Endodermal cell (in vitro differentiated cells): Measurements from ENCODE around the gene ADAR. TPM values are rescaled to one million over a fixed set of nuclear protein-coding genes. Genes with fewer than 3 reads are reported as not detected.

ENCODE experiments used
- DNase-seq: peaks from one replicate; pipeline ENCODE4 v3.0.0-alpha.2; 2017
- H3K27ac ChIP-seq: 2 replicates; pipeline ENCODE4 v1.5.1; 2013; ENCODE audit warnings: mild to moderate bottlenecking, low read depth, low read length, moderate library complexity
- H3K27me3 ChIP-seq: 2 replicates; pipeline ENCODE4 v1.6.1; 2013; ENCODE audit warnings: mild to moderate bottlenecking, low read length, moderate library complexity; ENCODE audit not compliant: insufficient read depth, control insufficient read depth, poor library complexity, severe bottlenecking
- H3K36me3 ChIP-seq: 2 replicates; pipeline ENCODE4 v1.7.0; 2013; ENCODE audit warnings: mild to moderate bottlenecking, low read length, moderate library complexity; ENCODE audit not compliant: control insufficient read depth, insufficient read depth
- H3K4me1 ChIP-seq: one replicate; pipeline ENCODE4 v1.7.0; 2013; ENCODE audit warnings: low read length; ENCODE audit not compliant: control insufficient read depth, insufficient read depth
- H3K4me3 ChIP-seq: 2 replicates; pipeline ENCODE4 v1.5.1; 2013; ENCODE audit warnings: mild to moderate bottlenecking, low read length, moderate library complexity
- H3K9ac ChIP-seq: 2 replicates; pipeline ENCODE4 v1.6.1; 2013; ENCODE audit warnings: mild to moderate bottlenecking, low read length, moderate library complexity; ENCODE audit not compliant: poor library complexity, severe bottlenecking; ENCODE audit errors: extremely low read depth
- H3K9me3 ChIP-seq: 2 replicates; pipeline ENCODE4 v1.6.1; 2013; ENCODE audit warnings: mild to moderate bottlenecking, low read length, moderate library complexity; ENCODE audit not compliant: control insufficient read depth
- H3K27ac Mint-ChIP-seq: 2 replicates; pipeline ENCODE4 v1.8.0; 2020; ENCODE audit warnings: mixed read lengths
- H3K27me3 Mint-ChIP-seq: 2 replicates; pipeline ENCODE4 v1.8.0; 2021; ENCODE audit warnings: mild to moderate bottlenecking, mixed read lengths; ENCODE audit not compliant: insufficient read depth
- H3K36me3 Mint-ChIP-seq: 2 replicates; pipeline ENCODE4 v1.8.0; 2020; ENCODE audit warnings: low read depth, mixed read lengths
- H3K4me1 Mint-ChIP-seq: 2 replicates; pipeline ENCODE4 v1.8.0; 2020; ENCODE audit warnings: mixed read lengths
- H3K4me3 Mint-ChIP-seq: 2 replicates; pipeline ENCODE4 v1.8.0; 2020; ENCODE audit warnings: mild to moderate bottlenecking, moderate library complexity, mixed read lengths
- H3K9me3 Mint-ChIP-seq: 2 replicates; pipeline ENCODE4 v1.8.0; 2020; ENCODE audit warnings: mild to moderate bottlenecking, mixed read lengths
- CTCF ChIP-seq: fragments of 200-600 bp; sonication (generic); conservative IDR thresholded peaks from 2 replicates; pipeline ENCODE4 v1.5.0; 2021; ENCODE audit warnings: antibody characterized with exemption, mild to moderate bottlenecking
- WGBS, 2 experiments: methylation state at CpG; one replicate each; pipeline versions ENCODE4 v1.1.5 to v1.1.7; 2013; ENCODE audit warnings: missing lambda C conversion rate in 2 of 2, mixed read lengths in 1 of 2; ENCODE audit not compliant: insufficient coverage in 1 of 2, insufficient read length in 1 of 2; 5-methylcytosine and 5-hydroxymethylcytosine counted together
- total RNA-seq, 2 donors: library from RNA; stranded (reverse); fragmentation: NEBNext Ultra II Directional in 1 of 2; extraction: Animal tissue kit (Norgen Biotek cat#: 25700) in 1 of 2; gene quantifications; 2 replicates in 1 of 2; 3 replicates in 1 of 2; pipeline ENCODE4 v1.2.1, GENCODE V29; 2021

ADAR gene
- total RNA-seq, 2 donors from 2014 or later, result 148 to 166 TPM

- no peak overlapping the region for H3K4me3 Mint-ChIP-seq
- no peak overlapping the region for H3K27ac Mint-ChIP-seq
- no peaks in the 10 kb centered on the region for H3K9me3 ChIP-seq
- H3K27ac ChIP-seq, result no peak overlapping the region
- WGBS, 2 experiments, result 80 to 92% methylated on average over 2 to 3 of the region's 3 CpGs
- TF ChIP-seq CTCF, result no peak
- no peak for DNase-seq
- H3K9me3 Mint-ChIP-seq, result no peaks in the 10 kb centered on the region
- peaks cover 12% of the 10 kb centered on the region for H3K36me3 ChIP-seq
- H3K27me3 ChIP-seq, result peaks cover 24% of the 10 kb centered on the region
- H3K36me3 Mint-ChIP-seq, result peaks cover under 1% of the 10 kb centered on the region
- peaks cover 26% of the 10 kb centered on the region for H3K27me3 Mint-ChIP-seq
- no peak overlapping the region for H3K4me3 ChIP-seq
- H3K4me1 ChIP-seq, result peaks cover 7% of the 10 kb centered on the region
- H3K4me1 Mint-ChIP-seq, result peaks cover 8% of the 10 kb centered on the region
- no peak overlapping the region for H3K9ac ChIP-seq
Observed at GRCh38 chr1:154573168-154573510, 34.8 kb downstream of the ADAR start.

GRCh38 chr1:154572468-154573167, 35.4 kb downstream of the ADAR start:
- no peak overlapping the region for H3K4me3 ChIP-seq
- Mint-ChIP-seq H3K36me3 (no peaks in the 10 kb centered on the region), H3K9me3 (no peaks in the 10 kb centered on the region), H3K27ac (no peak overlapping the region), H3K4me3 (no peak overlapping the region), H3K4me1 (peaks cover 11% of the 10 kb centered on the region), H3K27me3 (peaks cover 29% of the 10 kb centered on the region)
- H3K9ac ChIP-seq, result no peak overlapping the region
- WGBS, 2 experiments, result 87 to 89% methylated on average over 5 to 10 of the region's 10 CpGs
- no peak overlapping the region for H3K27ac ChIP-seq
- H3K27me3 ChIP-seq, result peaks cover 26% of the 10 kb centered on the region
- peak; percentile 67 for DNase-seq
- H3K4me1 ChIP-seq, result peaks cover 7% of the 10 kb centered on the region
- TF ChIP-seq CTCF, result no peak
- no peaks in the 10 kb centered on the region for H3K9me3 ChIP-seq
- H3K36me3 ChIP-seq, result peaks cover 9% of the 10 kb centered on the region

- WGBS, 2 experiments, result 94 to 96% methylated on average over 21 to 29 of the region's 29 CpGs
- peaks cover 26% of the 10 kb centered on the region for H3K27me3 ChIP-seq
- H3K9ac ChIP-seq, result no peak overlapping the region
- Mint-ChIP-seq H3K4me1 (peaks cover 14% of the 10 kb centered on the region), H3K9me3 (no peaks in the 10 kb centered on the region), H3K36me3 (no peaks in the 10 kb centered on the region), H3K27ac (no peak overlapping the region), H3K27me3 (peaks cover 32% of the 10 kb centered on the region), H3K4me3 (no peak overlapping the region)
- peaks cover 9% of the 10 kb centered on the region for H3K36me3 ChIP-seq
- no peaks in the 10 kb centered on the region for H3K9me3 ChIP-seq
- H3K4me3 ChIP-seq, result no peak overlapping the region
- peaks cover 7% of the 10 kb centered on the region for H3K4me1 ChIP-seq
- no peak for TF ChIP-seq CTCF
- DNase-seq, result no peak
- no peak overlapping the region for H3K27ac ChIP-seq
Observed at GRCh38 chr1:154571964-154572288, 36.1 kb downstream of the ADAR start.
